ENCODE measurements around the gene SH2D4B.
A peak's percentile ranks its signal among the peaks of the same experiment; 100 is the strongest.

SH2D4B gene

GRCh38 chr10:80496555-80497172, 41.0 kb upstream of the SH2D4B start:
- no peaks in the 10 kb centered on the region for H3K27me3 ChIP-seq (ENCODE audit: insufficient read depth, poor library complexity, severe bottlenecking)
- peak overlapping the region; percentile 76 for H3K27ac ChIP-seq (replicated peaks)
- DNase-seq (ENCODE audit: low read depth in 1 of 2, low spot score in 1 of 2): no peak
- H3K4me3 ChIP-seq (replicated peaks; ENCODE audit: insufficient read depth, low read length): no peak overlapping the region
- TF ChIP-seq POLR2AphosphoS5 (IDR thresholded peaks at IDR 0.05; ENCODE audit: low read depth) (no peak), GABPA (IDR thresholded peaks at IDR 0.05; ENCODE audit: low read depth) (no peak), SPI1 (IDR thresholded peaks at IDR 0.05; ENCODE audit: borderline replicate concordance, low read depth) (no peak), REST (IDR thresholded peaks at IDR 0.05; ENCODE audit: insufficient replicate concordance, low read depth) (no peak), CTCF (IDR thresholded peaks at IDR 0.05; ENCODE audit: insufficient read depth, low read length) (no peak)

GRCh38 chr10:80497187-80498077, 40.3 kb upstream of the SH2D4B start:
- DNase-seq (ENCODE audit: low read depth in 1 of 2, low spot score in 1 of 2): peak; percentile 57 to 60
- H3K27ac ChIP-seq (replicated peaks): peak overlapping the region; percentile 76
- H3K4me3 ChIP-seq (replicated peaks; ENCODE audit: insufficient read depth, low read length): no peak overlapping the region
- H3K27me3 ChIP-seq (ENCODE audit: insufficient read depth, poor library complexity, severe bottlenecking): no peaks in the 10 kb centered on the region
- no peak for TF ChIP-seq POLR2AphosphoS5 (IDR thresholded peaks at IDR 0.05; ENCODE audit: low read depth)
- TF ChIP-seq GABPA (IDR thresholded peaks at IDR 0.05; ENCODE audit: low read depth): no peak
- TF ChIP-seq CTCF (IDR thresholded peaks at IDR 0.05; ENCODE audit: insufficient read depth, low read length): no peak
- TF ChIP-seq REST (IDR thresholded peaks at IDR 0.05; ENCODE audit: insufficient replicate concordance, low read depth): no peak
- no peak for TF ChIP-seq SPI1 (IDR thresholded peaks at IDR 0.05; ENCODE audit: borderline replicate concordance, low read depth)

- no peak for DNase-seq (ENCODE audit: low read depth in 1 of 2, low spot score in 1 of 2)
- Histone ChIP-seq H3K4me3 (replicated peaks; ENCODE audit: insufficient read depth, low read length) (no peak overlapping the region), H3K27ac (replicated peaks) (peak overlapping the region; percentile 76), H3K27me3 (ENCODE audit: insufficient read depth, poor library complexity, severe bottlenecking) (no peaks in the 10 kb centered on the region)
- no peak for TF ChIP-seq CTCF (IDR thresholded peaks at IDR 0.05; ENCODE audit: insufficient read depth, low read length)
- no peak for TF ChIP-seq GABPA (IDR thresholded peaks at IDR 0.05; ENCODE audit: low read depth)
- TF ChIP-seq REST (IDR thresholded peaks at IDR 0.05; ENCODE audit: insufficient replicate concordance, low read depth): no peak
- no peak for TF ChIP-seq POLR2AphosphoS5 (IDR thresholded peaks at IDR 0.05; ENCODE audit: low read depth)
- no peak for TF ChIP-seq SPI1 (IDR thresholded peaks at IDR 0.05; ENCODE audit: borderline replicate concordance, low read depth)
Observed at GRCh38 chr10:80498078-80498832, 39.4 kb upstream of the SH2D4B start.

All from HL-60 (cell line).